BLaER1 (cell line): ENCODE results near the gene AIMP1.
"Not testable (repeated sequence)": the region's sequence is repeated elsewhere in the genome, so short reads cannot be mapped to it uniquely, and the experiment has no call there.

Source experiments
- H3K27ac ChIP-seq: shearing (Covaris generic); formaldehyde crosslinking; 2 replicates; pipeline ENCODE4 v1.8.1; 2022
- H3K27me3 ChIP-seq: shearing (Covaris generic); formaldehyde crosslinking; 2 replicates; pipeline ENCODE4 v1.8.1; 2022
- H3K36me3 ChIP-seq: shearing (Covaris generic); formaldehyde crosslinking; 2 replicates; pipeline ENCODE4 v1.8.1; 2022
- H3K4me1 ChIP-seq: shearing (Covaris generic); formaldehyde crosslinking; 2 replicates; pipeline ENCODE4 v1.8.1; 2022
- H3K4me2 ChIP-seq: shearing (Covaris generic); formaldehyde crosslinking; 2 replicates; pipeline ENCODE4 v1.8.1; 2022
- H3K4me3 ChIP-seq: shearing (Covaris generic); formaldehyde crosslinking; 2 replicates; pipeline ENCODE4 v1.8.1; 2022
- H3K9ac ChIP-seq: shearing (Covaris generic); formaldehyde crosslinking; 2 replicates; pipeline ENCODE4 v1.8.1; 2022
- H3K9me3 ChIP-seq: shearing (Covaris generic); formaldehyde crosslinking; 2 replicates; pipeline ENCODE4 v1.8.1; 2022
- H4K20me1 ChIP-seq: shearing (Covaris generic); formaldehyde crosslinking; 2 replicates; pipeline ENCODE4 v1.8.1; 2022
- Cebpa-rat ChIP-seq: shearing (Covaris generic); IDR thresholded peaks from 2 replicates; pipeline ENCODE4 v1.8.1; 2022

AIMP1 gene

GRCh38 chr4:106306561-106306960 lies 9.8 kb upstream of the AIMP1 start:
- Histone ChIP-seq H3K4me2 (no peak overlapping the region), H3K9ac (no peak overlapping the region), H3K9me3 (no peaks in the 10 kb centered on the region), H3K27me3 (no peaks in the 10 kb centered on the region), H3K27ac (no peak overlapping the region), H3K4me3 (no peak overlapping the region), H3K4me1 (no peaks in the 10 kb centered on the region), H3K36me3 (peaks cover 40% of the 10 kb centered on the region), H4K20me1 (peaks cover 8% of the 10 kb centered on the region; the same call in 1 of the 2 replicates)
- TF ChIP-seq Cebpa-rat: no peak

GRCh38 chr4:106312377-106312776 lies 4.0 kb upstream of the AIMP1 start:
- 0 out of 2 replicates have a peak overlapping the region, but pooled peaks have one; percentile 10 for H3K4me2 ChIP-seq
- no peaks in the 10 kb centered on the region for H3K27me3 ChIP-seq
- H3K9ac ChIP-seq: no peak overlapping the region
- H3K9me3 ChIP-seq: no peaks in the 10 kb centered on the region
- TF ChIP-seq Cebpa-rat: no peak
- H3K4me1 ChIP-seq: peaks cover 36% of the 10 kb centered on the region
- H3K27ac ChIP-seq: no peak overlapping the region
- no peak overlapping the region for H3K4me3 ChIP-seq
- H4K20me1 ChIP-seq: no peaks in the 10 kb centered on the region
- peaks cover 8% of the 10 kb centered on the region for H3K36me3 ChIP-seq

GRCh38 chr4:106312997-106313522 lies 3.3 kb upstream of the AIMP1 start:
- peaks cover 8% of the 10 kb centered on the region for H3K36me3 ChIP-seq
- H3K27ac ChIP-seq: no peak overlapping the region
- no peaks in the 10 kb centered on the region; the same call in 1 of the 2 replicates for H4K20me1 ChIP-seq
- H3K9ac ChIP-seq: no peak overlapping the region
- H3K4me1 ChIP-seq: peaks cover 43% of the 10 kb centered on the region
- H3K9me3 ChIP-seq: no peaks in the 10 kb centered on the region
- H3K27me3 ChIP-seq: no peaks in the 10 kb centered on the region
- H3K4me3 ChIP-seq: no peak overlapping the region
- peak overlapping the region; percentile 10; the same call in 1 of the 2 replicates for H3K4me2 ChIP-seq
- no peak for TF ChIP-seq Cebpa-rat

GRCh38 chr4:106314960-106315359 lies 1.4 kb upstream of the AIMP1 start:
- H3K9ac ChIP-seq: peak overlapping the region; percentile 92

GRCh38 chr4:106315476-106315967 lies 828 bp upstream of the AIMP1 start:
- H3K9me3 ChIP-seq: peaks cover 5% of the 10 kb centered on the region
- no peak for TF ChIP-seq Cebpa-rat
- peak overlapping the region; percentile 92 for H3K9ac ChIP-seq
- H3K4me2 ChIP-seq: peak overlapping the region; percentile 83
- H3K36me3 ChIP-seq: peaks cover 5% of the 10 kb centered on the region
- H3K4me3 ChIP-seq: peak overlapping the region; percentile 85
- peaks cover 48% of the 10 kb centered on the region for H3K4me1 ChIP-seq
- peaks cover 8% of the 10 kb centered on the region; the same call in 1 of the 2 replicates for H4K20me1 ChIP-seq
- H3K27ac ChIP-seq: peak overlapping the region; percentile 97
- H3K27me3 ChIP-seq: no peaks in the 10 kb centered on the region

More at GRCh38 chr4:106314960-106315359, 1.4 kb upstream of the AIMP1 start:
- H3K36me3 ChIP-seq: no peaks in the 10 kb centered on the region
- no peaks in the 10 kb centered on the region for H3K9me3 ChIP-seq
- H3K4me2 ChIP-seq: peak overlapping the region; percentile 83
- no peaks in the 10 kb centered on the region for H3K27me3 ChIP-seq
- peaks cover 2% of the 10 kb centered on the region; the same call in 1 of the 2 replicates for H4K20me1 ChIP-seq
- H3K27ac ChIP-seq: peak overlapping the region; percentile 97
- peaks cover 48% of the 10 kb centered on the region for H3K4me1 ChIP-seq
- peak overlapping the region; percentile 85 for H3K4me3 ChIP-seq
- TF ChIP-seq Cebpa-rat: no peak

- Histone ChIP-seq H3K27ac (peak overlapping the region; percentile 97), H3K4me1 (peaks cover 48% of the 10 kb centered on the region), H3K4me2 (peak overlapping the region; percentile 91), H3K9ac (peak overlapping the region; percentile 92), H3K9me3 (peaks cover 14% of the 10 kb centered on the region), H4K20me1 (peaks cover 16% of the 10 kb centered on the region; the same call in 1 of the 2 replicates), H3K36me3 (peaks cover 15% of the 10 kb centered on the region), H3K27me3 (no peaks in the 10 kb centered on the region), H3K4me3 (peak overlapping the region; percentile 85)
- no peak for TF ChIP-seq Cebpa-rat
Observed at GRCh38 chr4:106316773-106317409, 541 bp downstream of the AIMP1 start.

- Histone ChIP-seq H3K9ac (no peak overlapping the region; the same call in 1 of the 2 replicates), H3K4me2 (peak overlapping the region; percentile 91), H3K36me3 (peaks cover 21% of the 10 kb centered on the region), H3K9me3 (peaks cover 14% of the 10 kb centered on the region), H3K4me1 (peaks cover 41% of the 10 kb centered on the region), H3K4me3 (peak overlapping the region; percentile 85), H4K20me1 (peaks cover 25% of the 10 kb centered on the region; the same call in 1 of the 2 replicates), H3K27me3 (no peaks in the 10 kb centered on the region), H3K27ac (no peak overlapping the region)
- no peak for TF ChIP-seq Cebpa-rat
Observed at GRCh38 chr4:106317815-106318214, 1.5 kb downstream of the AIMP1 start.

GRCh38 chr4:106318511-106318910 lies 2.2 kb downstream of the AIMP1 start:
- Histone ChIP-seq H4K20me1 (peaks cover 32% of the 10 kb centered on the region), H3K4me2 (no peak overlapping the region), H3K27ac (no peak overlapping the region), H3K4me3 (no peak overlapping the region), H3K27me3 (no peaks in the 10 kb centered on the region), H3K9me3 (peaks cover 14% of the 10 kb centered on the region), H3K4me1 (peaks cover 34% of the 10 kb centered on the region), H3K9ac (no peak overlapping the region), H3K36me3 (peaks cover 21% of the 10 kb centered on the region)
- TF ChIP-seq Cebpa-rat: no peak

GRCh38 chr4:106320235-106320634 lies 3.9 kb downstream of the AIMP1 start:
- Histone ChIP-seq H3K4me1 (peaks cover 17% of the 10 kb centered on the region), H3K4me2 (no peak overlapping the region), H3K36me3 (peaks cover 21% of the 10 kb centered on the region), H3K9ac (no peak overlapping the region), H3K4me3 (no peak overlapping the region), H3K9me3 (peaks cover 14% of the 10 kb centered on the region), H4K20me1 (peaks cover 43% of the 10 kb centered on the region), H3K27ac (no peak overlapping the region), H3K27me3 (no peaks in the 10 kb centered on the region)
- TF ChIP-seq Cebpa-rat: no peak

- not testable (repeated sequence) for H3K4me3 ChIP-seq, H3K27ac ChIP-seq, H3K4me2 ChIP-seq, H3K9ac ChIP-seq, H3K27me3 ChIP-seq
- Histone ChIP-seq H3K9me3 (peaks cover 14% of the 10 kb centered on the region), H3K4me1 (peaks cover 17% of the 10 kb centered on the region), H4K20me1 (peaks cover 43% of the 10 kb centered on the region), H3K36me3 (peaks cover 26% of the 10 kb centered on the region)
Observed at GRCh38 chr4:106321168-106321567, 4.8 kb downstream of the AIMP1 start.

- peaks cover 17% of the 10 kb centered on the region for H3K4me1 ChIP-seq
- H3K9me3 ChIP-seq: peaks cover 14% of the 10 kb centered on the region
- H3K27me3 ChIP-seq, H3K9ac ChIP-seq, H3K27ac ChIP-seq, H3K4me2 ChIP-seq, H3K4me3 ChIP-seq: not testable (repeated sequence)
- peaks cover 43% of the 10 kb centered on the region for H4K20me1 ChIP-seq
- peaks cover 31% of the 10 kb centered on the region for H3K36me3 ChIP-seq
Observed at GRCh38 chr4:106321814-106322213, 5.5 kb downstream of the AIMP1 start.
